Measurements from ENCODE around the gene RBMS3.

DNA sequence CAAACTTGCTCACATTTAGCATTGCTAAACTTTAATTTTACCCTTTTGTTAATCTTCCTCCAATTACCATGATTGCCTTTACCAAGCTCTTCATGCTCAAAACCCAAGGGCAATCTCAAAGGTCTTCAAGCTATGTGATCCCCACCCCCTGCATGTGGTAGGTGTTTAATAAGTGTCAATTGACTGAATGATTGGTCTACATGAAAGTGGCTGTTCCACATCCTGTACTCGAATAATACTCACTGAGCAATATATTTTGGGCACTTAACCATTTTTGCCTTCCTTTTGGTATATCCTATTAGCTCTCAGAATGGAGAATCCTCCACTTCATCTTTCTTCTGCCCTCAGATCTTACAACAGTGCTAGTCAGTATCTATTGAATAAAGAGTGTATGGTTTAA, 17.1 kb downstream of the RBMS3 start:
- TF ChIP-seq, protein P1, sequence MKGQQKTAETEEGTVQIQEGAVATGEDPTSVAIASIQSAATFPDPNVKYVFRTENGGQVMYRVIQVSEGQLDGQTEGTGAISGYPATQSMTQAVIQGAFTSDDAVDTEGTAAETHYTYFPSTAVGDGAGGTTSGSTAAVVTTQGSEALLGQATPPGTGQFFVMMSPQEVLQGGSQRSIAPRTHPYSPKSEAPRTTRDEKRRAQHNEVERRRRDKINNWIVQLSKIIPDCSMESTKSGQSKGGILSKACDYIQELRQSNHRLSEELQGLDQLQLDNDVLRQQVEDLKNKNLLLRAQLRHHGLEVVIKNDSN (CRISPR knock-in tag; IDR thresholded peaks at IDR 0.05), result no peak
- no peak for TF ChIP-seq ESRRA (CRISPR knock-in tag; IDR thresholded peaks at IDR 0.05; ENCODE audit: borderline replicate concordance)
- TF ChIP-seq, protein P2, sequence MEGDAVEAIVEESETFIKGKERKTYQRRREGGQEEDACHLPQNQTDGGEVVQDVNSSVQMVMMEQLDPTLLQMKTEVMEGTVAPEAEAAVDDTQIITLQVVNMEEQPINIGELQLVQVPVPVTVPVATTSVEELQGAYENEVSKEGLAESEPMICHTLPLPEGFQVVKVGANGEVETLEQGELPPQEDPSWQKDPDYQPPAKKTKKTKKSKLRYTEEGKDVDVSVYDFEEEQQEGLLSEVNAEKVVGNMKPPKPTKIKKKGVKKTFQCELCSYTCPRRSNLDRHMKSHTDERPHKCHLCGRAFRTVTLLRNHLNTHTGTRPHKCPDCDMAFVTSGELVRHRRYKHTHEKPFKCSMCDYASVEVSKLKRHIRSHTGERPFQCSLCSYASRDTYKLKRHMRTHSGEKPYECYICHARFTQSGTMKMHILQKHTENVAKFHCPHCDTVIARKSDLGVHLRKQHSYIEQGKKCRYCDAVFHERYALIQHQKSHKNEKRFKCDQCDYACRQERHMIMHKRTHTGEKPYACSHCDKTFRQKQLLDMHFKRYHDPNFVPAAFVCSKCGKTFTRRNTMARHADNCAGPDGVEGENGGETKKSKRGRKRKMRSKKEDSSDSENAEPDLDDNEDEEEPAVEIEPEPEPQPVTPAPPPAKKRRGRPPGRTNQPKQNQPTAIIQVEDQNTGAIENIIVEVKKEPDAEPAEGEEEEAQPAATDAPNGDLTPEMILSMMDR (IDR thresholded peaks at IDR 0.05), result no peak
- TF ChIP-seq, protein P3, sequence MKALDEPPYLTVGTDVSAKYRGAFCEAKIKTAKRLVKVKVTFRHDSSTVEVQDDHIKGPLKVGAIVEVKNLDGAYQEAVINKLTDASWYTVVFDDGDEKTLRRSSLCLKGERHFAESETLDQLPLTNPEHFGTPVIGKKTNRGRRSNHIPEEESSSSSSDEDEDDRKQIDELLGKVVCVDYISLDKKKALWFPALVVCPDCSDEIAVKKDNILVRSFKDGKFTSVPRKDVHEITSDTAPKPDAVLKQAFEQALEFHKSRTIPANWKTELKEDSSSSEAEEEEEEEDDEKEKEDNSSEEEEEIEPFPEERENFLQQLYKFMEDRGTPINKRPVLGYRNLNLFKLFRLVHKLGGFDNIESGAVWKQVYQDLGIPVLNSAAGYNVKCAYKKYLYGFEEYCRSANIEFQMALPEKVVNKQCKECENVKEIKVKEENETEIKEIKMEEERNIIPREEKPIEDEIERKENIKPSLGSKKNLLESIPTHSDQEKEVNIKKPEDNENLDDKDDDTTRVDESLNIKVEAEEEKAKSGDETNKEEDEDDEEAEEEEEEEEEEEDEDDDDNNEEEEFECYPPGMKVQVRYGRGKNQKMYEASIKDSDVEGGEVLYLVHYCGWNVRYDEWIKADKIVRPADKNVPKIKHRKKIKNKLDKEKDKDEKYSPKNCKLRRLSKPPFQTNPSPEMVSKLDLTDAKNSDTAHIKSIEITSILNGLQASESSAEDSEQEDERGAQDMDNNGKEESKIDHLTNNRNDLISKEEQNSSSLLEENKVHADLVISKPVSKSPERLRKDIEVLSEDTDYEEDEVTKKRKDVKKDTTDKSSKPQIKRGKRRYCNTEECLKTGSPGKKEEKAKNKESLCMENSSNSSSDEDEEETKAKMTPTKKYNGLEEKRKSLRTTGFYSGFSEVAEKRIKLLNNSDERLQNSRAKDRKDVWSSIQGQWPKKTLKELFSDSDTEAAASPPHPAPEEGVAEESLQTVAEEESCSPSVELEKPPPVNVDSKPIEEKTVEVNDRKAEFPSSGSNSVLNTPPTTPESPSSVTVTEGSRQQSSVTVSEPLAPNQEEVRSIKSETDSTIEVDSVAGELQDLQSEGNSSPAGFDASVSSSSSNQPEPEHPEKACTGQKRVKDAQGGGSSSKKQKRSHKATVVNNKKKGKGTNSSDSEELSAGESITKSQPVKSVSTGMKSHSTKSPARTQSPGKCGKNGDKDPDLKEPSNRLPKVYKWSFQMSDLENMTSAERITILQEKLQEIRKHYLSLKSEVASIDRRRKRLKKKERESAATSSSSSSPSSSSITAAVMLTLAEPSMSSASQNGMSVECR (CRISPR knock-in tag; IDR thresholded peaks at IDR 0.05; ENCODE audit: borderline replicate concordance), result no peak

All from WTC11 (cell line).